T-cell (primary cell): ENCODE measurements around the gene AGFG2. TPM values are rescaled to one million over a fixed set of nuclear protein-coding genes. Genes with fewer than 3 reads are reported as not detected.
A peak's percentile ranks its signal among the peaks of the same experiment; 100 is the strongest.

Source experiments
- ATAC-seq, 4 experiments: fragments of 200-7000 bp in 3 of 4; fragments of 150-1000 bp in 1 of 4; cut with Tn5 transposase; replicated peaks in 1 of 4; 1 replicate in 3 of 4; 2 replicates in 1 of 4; pipeline ENCODE4 v1.10.0; 2021; ENCODE audit warnings: moderate library complexity in 3 of 4, mild to moderate bottlenecking in 2 of 4, moderate number of reproducible peaks in 1 of 4
- CTCF ChIA-PET, 2 donors: fragments of 300-600 bp; sonication (Branson Sonifier 250); formaldehyde crosslinking; loops; one replicate each; lab custom pipeline; 2022; ENCODE audit warnings: antibody characterized with exemption in 2 of 2; lab: Charles Lee
- POLR2A ChIA-PET, 2 donors: fragments of 300-600 bp; sonication (Branson Sonifier 250); formaldehyde crosslinking; loops; one replicate each; lab custom pipeline; 2022; ENCODE audit warnings: antibody characterized with exemption in 2 of 2; lab: Charles Lee
- DNase-seq, 35 experiments: peaks; one replicate each; pipeline versions ENCODE4 v3.0.0 to v3.0.0-alpha.2; 2013 to 2023
- H3K27ac ChIP-seq: one replicate; pipeline ENCODE4 v1.5.1; 2013; ENCODE audit warnings: low read length
- H3K27me3 ChIP-seq, 2 experiments: replicated peaks in 1 of 2; 1 replicate in 1 of 2; 2 replicates in 1 of 2; pipeline versions ENCODE4 v1.6.1 to v1.7.0; 2013; ENCODE audit warnings: low read length in 1 of 2, mixed read lengths in 1 of 2; ENCODE audit not compliant: control insufficient read depth in 2 of 2, insufficient read depth in 2 of 2; ENCODE audit errors: extremely low read depth in 1 of 2
- H3K36me3 ChIP-seq, 2 donors: 1 replicate in 1 of 2; 2 replicates in 1 of 2; pipeline versions ENCODE4 v1.6.1 to v1.7.0; 2013; ENCODE audit warnings: low read length in 1 of 2; ENCODE audit not compliant: control insufficient read depth in 2 of 2, insufficient read depth in 1 of 2; ENCODE audit errors: extremely low read depth in 1 of 2
- H3K4me1 ChIP-seq, 2 experiments: 1 replicate in 1 of 2; 2 replicates in 1 of 2; pipeline versions ENCODE4 v1.6.1 to v1.7.0; 2013; ENCODE audit warnings: low read length in 2 of 2, mixed read lengths in 1 of 2; ENCODE audit not compliant: insufficient read depth in 2 of 2, control insufficient read depth in 1 of 2; ENCODE audit errors: extremely low read depth in 1 of 2
- H3K4me3 ChIP-seq, 2 donors: 1 replicate in 1 of 2; 2 replicates in 1 of 2; pipeline versions ENCODE4 v1.5.1 to v1.7.0; 2013; ENCODE audit warnings: mild to moderate bottlenecking in 2 of 2, low read length in 1 of 2, moderate library complexity in 1 of 2; ENCODE audit not compliant: control insufficient read depth in 1 of 2; ENCODE audit errors: extremely low read depth in 1 of 2
- H3K9me3 ChIP-seq: 2 replicates; pipeline ENCODE4 v1.7.0; 2013
- H3K27ac Mint-ChIP-seq, 2 donors: one replicate each; pipeline ENCODE4 v1.8.0; 2020 to 2021; ENCODE audit warnings: mild to moderate bottlenecking in 2 of 2, mixed read lengths in 2 of 2
- H3K27me3 Mint-ChIP-seq, 2 donors: one replicate each; pipeline ENCODE4 v1.8.0; 2021 to 2022; ENCODE audit warnings: mixed read lengths in 2 of 2
- H3K36me3 Mint-ChIP-seq: one replicate; pipeline ENCODE4 v1.8.0; 2021; ENCODE audit warnings: mixed read lengths
- H3K4me1 Mint-ChIP-seq, 3 donors: one replicate each; pipeline ENCODE4 v1.8.0; 2020 to 2022; ENCODE audit warnings: mixed read lengths in 3 of 3, mild to moderate bottlenecking in 1 of 3
- H3K4me3 Mint-ChIP-seq, 3 donors: one replicate each; pipeline ENCODE4 v1.8.0; 2020 to 2022; ENCODE audit warnings: mild to moderate bottlenecking in 3 of 3, mixed read lengths in 3 of 3, moderate library complexity in 3 of 3
- H3K9me3 Mint-ChIP-seq, 3 donors: one replicate each; pipeline ENCODE4 v1.8.0; 2020 to 2022; ENCODE audit warnings: mixed read lengths in 3 of 3
- WGBS: methylation state at CpG from one replicate; pipeline ENCODE4 v1.1.5; 2013; ENCODE audit warnings: missing lambda C conversion rate; ENCODE audit not compliant: insufficient coverage; 5-methylcytosine and 5-hydroxymethylcytosine counted together
- total RNA-seq, 35 experiments: library from RNA in 6 of 35; stranded (reverse) in 6 of 35; fragments of 120-200 nt in 1 of 35; gene quantifications; one replicate each; pipeline versions ENCODE4 v1.2.1 to v1.2.4 and lab custom pipeline; 2013 to 2026

The AGFG2 gene
- total RNA-seq, 5 donors from 2014 or later (not counting 1 experiment from before 2014, with no cell fraction given), result 26.2 to 54.6 (median 40.2) TPM

DNA sequence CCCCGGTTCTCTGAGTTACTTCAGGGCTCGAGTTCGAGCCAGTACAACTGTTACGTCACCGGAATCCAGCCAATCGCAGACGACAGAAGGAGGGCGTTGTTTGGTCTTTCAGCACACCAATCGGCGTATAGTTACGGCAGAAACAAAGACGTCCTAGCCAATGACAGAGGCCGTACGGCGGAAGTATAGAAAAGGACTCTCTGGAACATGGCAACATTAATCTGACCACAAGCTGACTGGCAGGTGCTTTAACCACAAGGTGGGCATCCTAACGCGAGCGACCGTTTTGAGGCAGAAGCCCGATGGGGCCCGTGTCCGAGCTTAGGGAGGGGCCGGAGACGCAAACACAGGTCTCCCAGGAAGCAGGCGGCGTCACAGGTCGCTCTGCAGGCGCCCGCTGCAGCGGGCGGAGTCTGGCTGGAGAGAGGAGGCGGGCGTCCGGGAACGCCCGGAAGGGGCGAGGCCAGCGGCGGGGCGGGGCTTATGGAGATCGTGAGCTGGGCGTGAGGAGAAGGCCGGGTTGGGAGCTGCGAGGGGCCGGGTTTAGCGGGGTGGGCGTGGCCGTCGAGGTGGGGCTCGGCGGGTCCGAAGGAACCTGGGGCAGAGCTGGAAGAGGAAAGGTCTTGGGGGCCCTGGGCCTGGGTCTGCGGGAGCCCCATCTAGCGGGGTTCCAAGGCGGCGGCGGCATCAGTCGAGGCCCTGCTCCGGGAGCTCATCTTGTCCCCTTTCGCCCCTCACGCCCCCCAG is 73.2 kb downstream of the AGFG2 start, which contains the start of gene MOSPD3:
MOSPD3 (plus strand) TSS at position 558 of the 747 bp plus-strand sequence. CDS start 252 bp downstream, outside the sequence.
- POLR2A ChIA-PET, result interaction anchor here (0.6 to 1.4 kb wide), 6 partner anchors 14 to 183 kb away, joined by 3 to 9 read pairs (median 4); partner anchors contain the start of genes FBXO24 (in 1 of the 2), POP7 (in 1 of the 2) and ZCWPW1 (in 1 of the 2)
- no peaks in the 10 kb centered on the region for H3K27me3 ChIP-seq
- H3K4me3 ChIP-seq, result peak within 1 kb of the TSS; percentile 85 to 86
- Mint-ChIP-seq H3K27ac (peak within 1 kb of the TSS; percentile 100), H3K36me3 (peaks cover 3% of the 10 kb centered on the region), H3K27me3 (no peaks in the 10 kb centered on the region), H3K4me1 (peaks cover 16 to 30% (median 23%) of the 10 kb centered on the region in 3 donors), H3K4me3 (peak within 1 kb of the TSS; percentile 94 to 98 (median 97)), H3K9me3 (no peaks in the 10 kb centered on the region)
- H3K9me3 ChIP-seq, result no peaks in the 10 kb centered on the region
- CTCF ChIA-PET, result interaction anchor here (0.6 to 2.1 kb wide), 14 partner anchors 14 to 94 kb away, joined by 3 to 17 read pairs (median 6); partner anchors contain the start of genes FBXO24 (in 1 of the 2), GNB2 (in 1 of the 2), LRCH4 (in 1 of the 2) and POP7 (in 1 of the 2)
- ATAC-seq, result peak; percentile 89 to 96 (median 94)
- peaks cover 7 to 30% of the 10 kb centered on the region in 2 experiments for H3K4me1 ChIP-seq
- under 1% methylated on average over 59 of the region's 61 CpGs for WGBS
- peaks cover 0 to 2% of the 10 kb centered on the region in 2 donors for H3K36me3 ChIP-seq
- peak within 1 kb of the TSS; percentile 93 for H3K27ac ChIP-seq
- peak; percentile 95 to 100 (median 97) for DNase-seq

DNA sequence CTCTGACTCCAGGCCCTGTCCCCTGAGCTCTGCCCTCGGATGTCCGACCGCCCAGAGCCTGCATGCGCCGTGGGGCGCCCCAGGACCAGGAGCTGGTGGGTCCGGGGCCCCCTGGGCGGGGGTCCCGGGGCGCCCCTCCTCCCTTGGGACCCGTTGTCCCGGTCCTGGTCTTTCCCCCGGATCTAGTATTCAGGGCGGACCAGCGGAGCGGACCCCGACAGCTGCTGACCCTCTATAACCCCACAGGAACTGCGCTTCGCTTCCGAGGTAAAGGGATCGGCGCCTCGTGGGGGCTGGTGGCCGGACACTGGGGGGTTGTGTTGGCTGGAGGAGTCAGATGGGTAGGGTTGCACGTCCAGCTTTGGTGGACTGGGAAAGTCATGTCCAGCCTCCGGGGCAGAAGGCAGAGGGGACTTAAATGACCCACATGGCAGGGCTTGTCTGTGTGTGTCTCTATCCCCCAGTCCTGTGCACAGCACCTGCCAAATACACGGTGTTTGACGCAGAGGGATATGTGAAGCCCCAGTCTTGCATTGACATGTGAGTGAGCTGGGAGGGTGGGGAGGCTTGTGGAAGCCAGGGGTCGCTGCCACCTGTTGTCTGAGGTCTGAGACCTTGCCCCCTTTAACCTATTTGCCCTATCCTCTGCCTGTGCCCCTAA is 73.9 kb downstream of the AGFG2 start:
- Mint-ChIP-seq H3K36me3 (peaks cover 3% of the 10 kb centered on the region), H3K4me3 (peak overlapping the region; percentile 94 to 98 (median 97)), H3K4me1 (peaks cover 16 to 29% (median 23%) of the 10 kb centered on the region in 3 donors), H3K27me3 (no peaks in the 10 kb centered on the region), H3K27ac (peak overlapping the region; percentile 39 to 80), H3K9me3 (no peaks in the 10 kb centered on the region)
- no peak for ATAC-seq
- DNase-seq, result peak in 19 of 35 experiments; percentile 16 to 62 (median 33)
- Histone ChIP-seq H3K27ac (no peak overlapping the region), H3K4me3 (peak overlapping the region; percentile 82 to 85), H3K4me1 (peaks cover 7 to 30% of the 10 kb centered on the region in 2 experiments), H3K36me3 (peaks cover 0 to 3% of the 10 kb centered on the region in 2 donors), H3K9me3 (no peaks in the 10 kb centered on the region), H3K27me3 (no peaks in the 10 kb centered on the region)
- ChIA-PET POLR2A (interaction anchor here (0.6 to 1.4 kb wide), 6 partner anchors 13 to 184 kb away, joined by 3 to 9 read pairs (median 4); partner anchors contain the start of genes FBXO24 (in 1 of the 2), POP7 (in 1 of the 2) and ZCWPW1 (in 1 of the 2)), CTCF (interaction anchor here (0.6 to 2.1 kb wide), 15 partner anchors 14 to 479 kb away, joined by 3 to 17 read pairs (median 6); partner anchors contain the start of genes FBXO24 (in 1 of the 2), GNB2 (in 1 of the 2), LRCH4 (in 1 of the 2) and POP7 (in 1 of the 2))
- 6% methylated on average over 16 of the region's 29 CpGs for WGBS

GRCh38 chr7:100613412-100614175 is 74.6 kb downstream of the AGFG2 start:
- H3K36me3 ChIP-seq, result peaks cover 0 to 3% of the 10 kb centered on the region in 2 donors
- Mint-ChIP-seq H3K4me1 (peaks cover 16 to 29% (median 23%) of the 10 kb centered on the region in 3 donors), H3K4me3 (peak overlapping the region; percentile 73 to 94 (median 82)), H3K27me3 (no peaks in the 10 kb centered on the region), H3K9me3 (no peaks in the 10 kb centered on the region), H3K36me3 (peaks cover 3% of the 10 kb centered on the region), H3K27ac (no peak overlapping the region)
- no peaks in the 10 kb centered on the region for H3K27me3 ChIP-seq
- ATAC-seq, result no peak
- H3K27ac ChIP-seq, result no peak overlapping the region
- peak overlapping the region; percentile 82 to 85 for H3K4me3 ChIP-seq
- peak in 1 of 35 experiments; percentile 34 for DNase-seq
- no peaks in the 10 kb centered on the region for H3K9me3 ChIP-seq
- WGBS, result 79% methylated on average over 6 of the region's 13 CpGs
- POLR2A ChIA-PET, result interaction anchor here (0.5 to 0.6 kb wide), 3 partner anchors 12 to 173 kb away, joined by 3 to 4 read pairs (median 3); partner anchors contain the start of gene PCOLCE (in 1 of the 2)
- H3K4me1 ChIP-seq, result peaks cover 7 to 30% of the 10 kb centered on the region in 2 experiments
- CTCF ChIA-PET, result interaction anchor here (0.5 to 2.1 kb wide), 12 partner anchors 13 to 480 kb away, joined by 3 to 17 read pairs (median 4); partner anchors contain the start of genes FBXO24 (in 1 of the 2), LRCH4 (in 1 of the 2) and POP7 (in 1 of the 2)

- no peak overlapping the region for H3K27ac Mint-ChIP-seq
- H3K27me3 Mint-ChIP-seq, result no peaks in the 10 kb centered on the region
- no peak for ATAC-seq
- peaks cover 7 to 30% of the 10 kb centered on the region in 2 experiments for H3K4me1 ChIP-seq
- CTCF ChIA-PET, result interaction anchor here (0.6 to 1.1 kb wide), 4 partner anchors 13 to 91 kb away, joined by 3 to 4 read pairs (median 3); partner anchors contain the start of gene POP7 (in 1 of the 2)
- DNase-seq, result no peak
- H3K27ac ChIP-seq, result no peak overlapping the region
- H3K36me3 Mint-ChIP-seq, result peaks cover 3% of the 10 kb centered on the region
- POLR2A ChIA-PET, result interaction anchor here in 1 of 2 donors (1.0 kb wide), 1 partner anchor 55 kb away, joined by 3 read pairs; no protein-coding TSS in a partner anchor
- H3K36me3 ChIP-seq, result peaks cover 0 to 3% of the 10 kb centered on the region in 2 donors
- peak overlapping the region in 1 of 3 donors; percentile 94 for H3K4me3 Mint-ChIP-seq
- H3K9me3 ChIP-seq, result no peaks in the 10 kb centered on the region
- no peaks in the 10 kb centered on the region for H3K27me3 ChIP-seq
- H3K4me1 Mint-ChIP-seq, result peaks cover 16 to 29% (median 23%) of the 10 kb centered on the region in 3 donors
- H3K4me3 ChIP-seq, result no peak overlapping the region
- WGBS, result no CpG with 5 or more reads among the region's 6 CpGs
- no peaks in the 10 kb centered on the region for H3K9me3 Mint-ChIP-seq
Observed at GRCh38 chr7:100614308-100614861, 75.4 kb downstream of the AGFG2 start.
